ENCODE measurements around the gene WDR7.

Gene WDR7

GRCh38 chr18:56995579-56996188 is 344.5 kb downstream of the WDR7 start:
- no peak for DNase-seq (ENCODE audit: low spot score)

- DNase-seq (ENCODE audit: low spot score) = no peak
Measured at GRCh38 chr18:56997200-56997599, 346.0 kb downstream of the WDR7 start.

- no peak for DNase-seq (ENCODE audit: low spot score)
Measured at GRCh38 chr18:56999823-57000222, 348.7 kb downstream of the WDR7 start.

- DNase-seq (ENCODE audit: low spot score) = no peak
Measured at GRCh38 chr18:57002627-57003026, 351.5 kb downstream of the WDR7 start.

- DNase-seq (ENCODE audit: low spot score) = no peak
Measured at GRCh38 chr18:57003342-57003741, 352.2 kb downstream of the WDR7 start.

- peak; percentile 11 for DNase-seq (ENCODE audit: low spot score)
Measured at GRCh38 chr18:57004366-57005121, 353.4 kb downstream of the WDR7 start.

- DNase-seq (ENCODE audit: low spot score) = no peak
Measured at GRCh38 chr18:57008001-57008686, 357.0 kb downstream of the WDR7 start.

GRCh38 chr18:57009844-57010243 is 358.7 kb downstream of the WDR7 start:
- no peak for DNase-seq (ENCODE audit: low spot score)

GRCh38 chr18:57014772-57015413 is 363.7 kb downstream of the WDR7 start:
- DNase-seq (ENCODE audit: low spot score) = no peak

GRCh38 chr18:57015451-57015850 is 364.3 kb downstream of the WDR7 start:
- no peak for DNase-seq (ENCODE audit: low spot score)

- no peak for DNase-seq (ENCODE audit: low spot score)
Measured at GRCh38 chr18:57018845-57019244, 367.7 kb downstream of the WDR7 start.

- no peak for DNase-seq (ENCODE audit: low spot score)
Measured at GRCh38 chr18:57022716-57023115, 371.6 kb downstream of the WDR7 start.

- DNase-seq (ENCODE audit: low spot score) = no peak
Measured at GRCh38 chr18:57023275-57023882, 372.2 kb downstream of the WDR7 start.

GRCh38 chr18:57025540-57025939 is 374.4 kb downstream of the WDR7 start:
- no peak for DNase-seq (ENCODE audit: low spot score)

GRCh38 chr18:57026316-57026715 is 375.2 kb downstream of the WDR7 start:
- DNase-seq (ENCODE audit: low spot score) = no peak

- DNase-seq (ENCODE audit: low spot score) = no peak
Measured at GRCh38 chr18:57027190-57027708, 376.1 kb downstream of the WDR7 start.

GRCh38 chr18:57029761-57030160 is 378.6 kb downstream of the WDR7 start:
- no peak for DNase-seq (ENCODE audit: low spot score)

- no peak for DNase-seq (ENCODE audit: low spot score)
Measured at GRCh38 chr18:57030417-57030816, 379.3 kb downstream of the WDR7 start.

- no peak for DNase-seq (ENCODE audit: low spot score)
Measured at GRCh38 chr18:57035590-57035989, 384.4 kb downstream of the WDR7 start.

- DNase-seq (ENCODE audit: low spot score) = no peak
Measured at GRCh38 chr18:57038395-57038794, 387.2 kb downstream of the WDR7 start.

- DNase-seq (ENCODE audit: low spot score) = no peak
Measured at GRCh38 chr18:57040175-57040574, 389.0 kb downstream of the WDR7 start.

GRCh38 chr18:57043241-57043640 is 392.1 kb downstream of the WDR7 start:
- DNase-seq (ENCODE audit: low spot score) = no peak

Measured in SW480 (cell line).